Glutamatergic neuron (in vitro differentiated cells): ENCODE measurements around the gene TMEM229B. TPM values are rescaled to one million over a fixed set of nuclear protein-coding genes. Genes with fewer than 3 reads are reported as not detected.

ENCODE experiments used
- DNase-seq: peaks from one replicate; pipeline ENCODE4 v3.0.0; 2022
- H3K27ac Mint-ChIP-seq: one replicate; pipeline ENCODE4 v1.8.0; 2020; ENCODE audit warnings: mild to moderate bottlenecking, mixed read lengths, inconsistent platforms; ENCODE audit not compliant: unreplicated experiment
- H3K27me3 Mint-ChIP-seq: one replicate; pipeline ENCODE4 v1.8.0; 2020; ENCODE audit warnings: mild to moderate bottlenecking, moderate library complexity, mixed read lengths, inconsistent platforms; ENCODE audit not compliant: unreplicated experiment
- H3K36me3 Mint-ChIP-seq: one replicate; pipeline ENCODE4 v1.8.0; 2020; ENCODE audit warnings: mild to moderate bottlenecking, mixed read lengths, inconsistent platforms; ENCODE audit not compliant: unreplicated experiment
- H3K4me1 Mint-ChIP-seq: one replicate; pipeline ENCODE4 v1.8.0; 2020; ENCODE audit warnings: mild to moderate bottlenecking, low read depth, mixed read lengths, inconsistent platforms; ENCODE audit not compliant: unreplicated experiment
- H3K4me3 Mint-ChIP-seq: one replicate; pipeline ENCODE4 v1.8.0; 2020; ENCODE audit warnings: mild to moderate bottlenecking, mixed read lengths, inconsistent platforms; ENCODE audit not compliant: unreplicated experiment
- H3K9me3 Mint-ChIP-seq: one replicate; pipeline ENCODE4 v1.8.0; 2020; ENCODE audit warnings: mild to moderate bottlenecking, moderate library complexity, mixed read lengths, inconsistent platforms; ENCODE audit not compliant: unreplicated experiment
- CTCF ChIP-seq: fragments of 200-600 bp; sonication (generic); IDR thresholded peaks from one replicate; pipeline ENCODE4 v1.5.0; 2021; ENCODE audit not compliant: partially characterized antibody, unreplicated experiment
- total RNA-seq: library from RNA; stranded (reverse); fragmentation: NEBNext Ultra II Directional; extraction: Animal tissue kit (Norgen Biotek cat#: 25700); gene quantifications from one replicate; pipeline ENCODE4 v1.2.1, GENCODE V29; 2021; ENCODE audit not compliant: unreplicated experiment

Gene TMEM229B
- total RNA-seq, 1 donor from 2014 or later = 7.5 TPM

- Mint-ChIP-seq H3K27me3 (peaks cover 2% of the 10 kb centered on the region), H3K4me3 (no peak overlapping the region), H3K36me3 (no peaks in the 10 kb centered on the region), H3K27ac (no peak overlapping the region), H3K4me1 (no peaks in the 10 kb centered on the region), H3K9me3 (peaks cover 4% of the 10 kb centered on the region)
- no peak for TF ChIP-seq CTCF
- DNase-seq = no peak
Measured at GRCh38 chr14:67527756-67528155, 39.2 kb upstream of the TMEM229B start.

- no peak overlapping the region for H3K4me3 Mint-ChIP-seq
- peak; percentile 63 for TF ChIP-seq CTCF
- no peaks in the 10 kb centered on the region for H3K9me3 Mint-ChIP-seq
- no peaks in the 10 kb centered on the region for H3K27me3 Mint-ChIP-seq
- H3K4me1 Mint-ChIP-seq = no peaks in the 10 kb centered on the region
- H3K36me3 Mint-ChIP-seq = no peaks in the 10 kb centered on the region
- no peak overlapping the region for H3K27ac Mint-ChIP-seq
- DNase-seq = peak; percentile 56
Measured at GRCh38 chr14:67526676-67527459, 38.3 kb upstream of the TMEM229B start.

- Mint-ChIP-seq H3K27ac (no peak overlapping the region), H3K4me1 (no peaks in the 10 kb centered on the region), H3K36me3 (no peaks in the 10 kb centered on the region), H3K27me3 (peaks cover under 1% of the 10 kb centered on the region), H3K9me3 (no peaks in the 10 kb centered on the region), H3K4me3 (no peak overlapping the region)
- DNase-seq = no peak
- no peak for TF ChIP-seq CTCF
Measured at GRCh38 chr14:67526181-67526580, 37.7 kb upstream of the TMEM229B start.

GRCh38 chr14:67525389-67525788 lies 36.9 kb upstream of the TMEM229B start:
- Mint-ChIP-seq H3K36me3 (no peaks in the 10 kb centered on the region), H3K4me1 (no peaks in the 10 kb centered on the region), H3K27me3 (peaks cover 2% of the 10 kb centered on the region), H3K4me3 (no peak overlapping the region), H3K27ac (no peak overlapping the region), H3K9me3 (no peaks in the 10 kb centered on the region)
- no peak for DNase-seq
- TF ChIP-seq CTCF = no peak

GRCh38 chr14:67524634-67524963 lies 36.1 kb upstream of the TMEM229B start:
- Mint-ChIP-seq H3K27me3 (peaks cover 2% of the 10 kb centered on the region), H3K4me3 (no peak overlapping the region), H3K9me3 (no peaks in the 10 kb centered on the region), H3K27ac (no peak overlapping the region), H3K4me1 (no peaks in the 10 kb centered on the region), H3K36me3 (no peaks in the 10 kb centered on the region)
- DNase-seq = no peak
- no peak for TF ChIP-seq CTCF
